HG03575 (cell line): Measurements from ENCODE around the gene AEBP2.
A peak's percentile ranks its signal among the peaks of the same experiment; 100 is the strongest.
"Not testable (repeated sequence)": the region's sequence is repeated elsewhere in the genome, so short reads cannot be mapped to it uniquely, and the experiment has no call there.

ENCODE experiments used
- ATAC-seq: cut with Tn5 transposase; IDR thresholded peaks from one replicate; pipeline ENCODE4 v1.9.1; 2021; ENCODE audit not compliant: unreplicated experiment, insufficient number of reproducible peaks, low FRiP score; ENCODE audit errors: extremely low read depth

The AEBP2 gene

GRCh38 chr12:19439059-19440018 is at the start of gene AEBP2:
TSS of gene AEBP2 (plus strand) at chr12:19439492. CDS start at chr12:19439700, 208 bp downstream.
- peak; percentile 32 for ATAC-seq

- no peak for ATAC-seq
Observed at GRCh38 chr12:19390051-19390598, 49.2 kb upstream of the AEBP2 start.

GRCh38 chr12:19392644-19393043 is 46.6 kb upstream of the AEBP2 start:
- ATAC-seq: not testable (repeated sequence)

GRCh38 chr12:19394385-19394784 is 44.9 kb upstream of the AEBP2 start:
- ATAC-seq: no peak

GRCh38 chr12:19397534-19397933 is 41.8 kb upstream of the AEBP2 start:
- no peak for ATAC-seq

GRCh38 chr12:19398376-19399363 is 40.6 kb upstream of the AEBP2 start:
- ATAC-seq: no peak

- ATAC-seq: not testable (repeated sequence)
Observed at GRCh38 chr12:19400649-19401285, 38.5 kb upstream of the AEBP2 start.

GRCh38 chr12:19402211-19402610 is 37.1 kb upstream of the AEBP2 start:
- ATAC-seq: no peak

GRCh38 chr12:19402743-19403431 is 36.4 kb upstream of the AEBP2 start:
- ATAC-seq: no peak

GRCh38 chr12:19404242-19404880 is 34.9 kb upstream of the AEBP2 start:
- no peak for ATAC-seq

GRCh38 chr12:19409376-19409775 is 29.9 kb upstream of the AEBP2 start:
- ATAC-seq: no peak

- ATAC-seq: no peak
Observed at GRCh38 chr12:19410211-19410610, 29.1 kb upstream of the AEBP2 start.

- no peak for ATAC-seq
Observed at GRCh38 chr12:19410629-19411185, 28.6 kb upstream of the AEBP2 start.

GRCh38 chr12:19411234-19412204 is 27.8 kb upstream of the AEBP2 start:
- no peak for ATAC-seq

- no peak for ATAC-seq
Observed at GRCh38 chr12:19412844-19413243, 26.4 kb upstream of the AEBP2 start.

GRCh38 chr12:19413582-19413981 is 25.7 kb upstream of the AEBP2 start:
- not testable (repeated sequence) for ATAC-seq
